WTC11 (cell line): ENCODE results near the gene CDH22. TPM values are rescaled to one million over a fixed set of nuclear protein-coding genes. Genes with fewer than 3 reads are reported as not detected.
A peak's percentile ranks its signal among the peaks of the same experiment; 100 is the strongest.

Experiments used
- ATAC-seq: fragments of 200-7000 bp; cut with Tn5 transposase; 2 replicates; pipeline ENCODE4 v1.10.0; 2021; ENCODE audit warnings: mild to moderate bottlenecking, moderate library complexity
- CTCF ChIA-PET: fragments of 300-600 bp; sonication (Branson Sonifier 250); formaldehyde crosslinking; loops from one replicate; lab custom pipeline; 2021; ENCODE audit warnings: antibody characterized with exemption; lab: Charles Lee
- POLR2A ChIA-PET: fragments of 350-600 bp; sonication (Branson Sonifier 250); formaldehyde crosslinking; loops from one replicate; lab custom pipeline; 2021; ENCODE audit warnings: antibody characterized with exemption; lab: Charles Lee
- DNase-seq: peaks from one replicate; pipeline ENCODE4 v3.0.0; 2021; ENCODE audit warnings: low spot score
- H3K27ac Mint-ChIP-seq: 2 replicates; pipeline ENCODE4 v1.8.0; 2021; ENCODE audit warnings: mixed read lengths
- H3K27me3 Mint-ChIP-seq: 2 replicates; pipeline ENCODE4 v1.8.0; 2021; ENCODE audit warnings: low read depth, mild to moderate bottlenecking, moderate library complexity, mixed read lengths
- H3K36me3 Mint-ChIP-seq: 2 replicates; pipeline ENCODE4 v1.8.0; 2021; ENCODE audit warnings: mixed read lengths
- H3K4me1 Mint-ChIP-seq: 2 replicates; pipeline ENCODE4 v1.8.0; 2022; ENCODE audit warnings: mixed read lengths
- H3K4me3 Mint-ChIP-seq: 2 replicates; pipeline ENCODE4 v1.8.0; 2021; ENCODE audit warnings: mild to moderate bottlenecking, moderate library complexity, mixed read lengths
- H3K9me3 Mint-ChIP-seq: 2 replicates; pipeline ENCODE4 v1.8.0; 2021; ENCODE audit warnings: mixed read lengths
- ATF3 ChIP-seq: sonication (generic); formaldehyde crosslinking; conservative IDR thresholded peaks from 2 replicates; pipeline ENCODE4 v1.8.1; 2022; ENCODE audit warnings: mild to moderate bottlenecking, missing genetic modification reagents
- E2F1 ChIP-seq: sonication (generic); formaldehyde crosslinking; IDR thresholded peaks from 2 replicates; pipeline ENCODE4 v1.8.0; 2022; ENCODE audit warnings: mild to moderate bottlenecking, missing genetic modification reagents
- FOXJ3 ChIP-seq: sonication (generic); formaldehyde crosslinking; IDR thresholded peaks from 2 replicates; pipeline ENCODE4 v1.9.0; 2021; ENCODE audit warnings: missing genetic modification reagents, mild to moderate bottlenecking, borderline replicate concordance
- FOXK1 ChIP-seq: sonication (generic); formaldehyde crosslinking; IDR thresholded peaks from 2 replicates; pipeline ENCODE4 v1.8.0; 2022; ENCODE audit warnings: mild to moderate bottlenecking, moderate library complexity, missing genetic modification reagents
- FOXP1 ChIP-seq: sonication (generic); formaldehyde crosslinking; IDR thresholded peaks from 2 replicates; pipeline ENCODE4 v1.8.0; 2022; ENCODE audit warnings: missing genetic modification reagents, mild to moderate bottlenecking, moderate library complexity, borderline replicate concordance
- GTF2I ChIP-seq: fragments of 250-450 bp; sonication (Bioruptor Pico); conservative IDR thresholded peaks from 2 replicates; pipeline ENCODE4 v1.4.0; 2021; ENCODE audit warnings: mild to moderate bottlenecking
- KAT7 ChIP-seq: sonication (generic); formaldehyde crosslinking; IDR thresholded peaks from 2 replicates; pipeline ENCODE4 v1.8.1; 2023; ENCODE audit warnings: missing genetic modification reagents, mild to moderate bottlenecking, borderline replicate concordance
- MXD4 ChIP-seq: fragments of 250-450 bp; sonication (Bioruptor Pico); IDR thresholded peaks from 2 replicates; pipeline ENCODE4 v1.8.0; 2021; ENCODE audit warnings: mild to moderate bottlenecking, moderate library complexity, borderline replicate concordance
- NFE2L1 ChIP-seq: sonication (generic); formaldehyde crosslinking; IDR thresholded peaks from 2 replicates; pipeline ENCODE4 v1.8.1; 2023; ENCODE audit warnings: missing genetic modification reagents
- PRRX2 ChIP-seq: fragments of 250-450 bp; sonication (Bioruptor Pico); IDR thresholded peaks from 2 replicates; pipeline ENCODE4 v1.8.0; 2021; ENCODE audit warnings: mild to moderate bottlenecking
- SOX15 ChIP-seq: fragments of 250-450 bp; sonication (Bioruptor Pico); IDR thresholded peaks from 2 replicates; pipeline ENCODE4 v1.9.0; 2021; ENCODE audit warnings: mild to moderate bottlenecking
- TEAD4 ChIP-seq: sonication (generic); formaldehyde crosslinking; IDR thresholded peaks from 2 replicates; pipeline ENCODE4 v1.8.0; 2022; ENCODE audit warnings: mild to moderate bottlenecking, missing genetic modification reagents
- TP53 ChIP-seq: sonication (generic); formaldehyde crosslinking; IDR thresholded peaks from 2 replicates; pipeline ENCODE4 v1.8.1; 2023; ENCODE audit warnings: mild to moderate bottlenecking, missing genetic modification reagents
- ZNF396 ChIP-seq: fragments of 250-450 bp; sonication (Bioruptor Pico); IDR thresholded peaks from 2 replicates; pipeline ENCODE4 v1.8.0; 2021; ENCODE audit warnings: mild to moderate bottlenecking, moderate library complexity, borderline replicate concordance
- ZNF416 ChIP-seq: fragments of 250-450 bp; sonication (Bioruptor Pico); IDR thresholded peaks from 2 replicates; pipeline ENCODE4 v1.9.0; 2021; ENCODE audit warnings: mild to moderate bottlenecking, inconsistent platforms
- total RNA-seq: library from RNA; stranded (reverse); gene quantifications from 3 replicates; pipeline ENCODE4 v1.2.3, GENCODE V29; 2021
- TF ChIP-seq, protein P1 (sequence below): sonication (generic); formaldehyde crosslinking; IDR thresholded peaks from 2 replicates; pipeline ENCODE4 v1.8.0; 2023; ENCODE audit warnings: missing genetic modification reagents, mild to moderate bottlenecking, borderline replicate concordance
- TF ChIP-seq, protein P2 (sequence below): sonication (generic); formaldehyde crosslinking; IDR thresholded peaks from 2 replicates; pipeline ENCODE4 v1.8.1; 2023; ENCODE audit warnings: mild to moderate bottlenecking, missing genetic modification reagents
- TF ChIP-seq, protein P3 (sequence below): sonication (generic); formaldehyde crosslinking; IDR thresholded peaks from 2 replicates; pipeline ENCODE4 v1.8.0; 2022; ENCODE audit warnings: mild to moderate bottlenecking, missing genetic modification reagents
- TF ChIP-seq, protein P4 (sequence below): sonication (generic); formaldehyde crosslinking; IDR thresholded peaks from 2 replicates; pipeline ENCODE4 v1.8.1; 2023; ENCODE audit warnings: mild to moderate bottlenecking, moderate library complexity, missing genetic modification reagents
- TF ChIP-seq, protein P5 (sequence below): sonication (generic); formaldehyde crosslinking; IDR thresholded peaks from 2 replicates; pipeline ENCODE4 v1.8.0; 2022; ENCODE audit warnings: mild to moderate bottlenecking, missing genetic modification reagents

The CDH22 gene
- total RNA-seq, 1 experiment from 2014 or later: 0.13 TPM

DNA sequence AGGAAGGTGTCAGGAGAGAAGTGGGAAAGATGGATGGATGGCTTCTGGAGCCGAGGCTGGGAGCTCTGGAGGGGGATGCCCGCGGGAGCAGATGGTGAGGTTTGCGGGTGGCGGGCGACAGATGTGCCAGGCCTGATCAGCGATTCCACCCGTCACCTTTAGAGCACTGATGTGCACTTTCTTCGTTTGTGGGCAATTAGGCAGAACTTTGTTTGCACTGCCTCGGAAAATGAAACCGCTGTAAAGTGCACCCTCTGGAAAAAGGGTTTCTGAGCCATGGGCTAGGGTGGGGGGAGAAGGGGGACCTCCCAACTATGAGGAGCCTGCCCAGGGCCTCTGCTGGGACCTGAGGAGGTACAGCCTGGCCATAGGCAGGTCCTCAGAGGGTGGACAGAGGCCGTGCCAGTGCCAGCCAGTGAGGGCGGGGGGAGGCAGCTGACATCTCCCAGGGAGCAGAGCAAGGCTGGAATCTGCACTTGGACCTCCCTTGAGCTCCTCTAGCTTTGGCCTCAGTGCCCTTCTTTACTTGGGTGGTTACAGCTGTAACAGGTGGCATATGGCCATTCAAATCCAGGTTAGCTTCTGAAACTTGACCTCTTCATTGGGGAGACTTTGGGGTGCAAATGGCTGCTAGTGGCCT lies 131.4 kb downstream of the CDH22 start (continued):
- TF ChIP-seq E2F1 (CRISPR knock-in tag) (no peak), PRRX2 (CRISPR knock-in tag) (no peak), ZNF416 (CRISPR knock-in tag) (no peak), KAT7 (CRISPR knock-in tag) (no peak), SOX15 (CRISPR knock-in tag) (no peak)
- TF ChIP-seq, protein P1, sequence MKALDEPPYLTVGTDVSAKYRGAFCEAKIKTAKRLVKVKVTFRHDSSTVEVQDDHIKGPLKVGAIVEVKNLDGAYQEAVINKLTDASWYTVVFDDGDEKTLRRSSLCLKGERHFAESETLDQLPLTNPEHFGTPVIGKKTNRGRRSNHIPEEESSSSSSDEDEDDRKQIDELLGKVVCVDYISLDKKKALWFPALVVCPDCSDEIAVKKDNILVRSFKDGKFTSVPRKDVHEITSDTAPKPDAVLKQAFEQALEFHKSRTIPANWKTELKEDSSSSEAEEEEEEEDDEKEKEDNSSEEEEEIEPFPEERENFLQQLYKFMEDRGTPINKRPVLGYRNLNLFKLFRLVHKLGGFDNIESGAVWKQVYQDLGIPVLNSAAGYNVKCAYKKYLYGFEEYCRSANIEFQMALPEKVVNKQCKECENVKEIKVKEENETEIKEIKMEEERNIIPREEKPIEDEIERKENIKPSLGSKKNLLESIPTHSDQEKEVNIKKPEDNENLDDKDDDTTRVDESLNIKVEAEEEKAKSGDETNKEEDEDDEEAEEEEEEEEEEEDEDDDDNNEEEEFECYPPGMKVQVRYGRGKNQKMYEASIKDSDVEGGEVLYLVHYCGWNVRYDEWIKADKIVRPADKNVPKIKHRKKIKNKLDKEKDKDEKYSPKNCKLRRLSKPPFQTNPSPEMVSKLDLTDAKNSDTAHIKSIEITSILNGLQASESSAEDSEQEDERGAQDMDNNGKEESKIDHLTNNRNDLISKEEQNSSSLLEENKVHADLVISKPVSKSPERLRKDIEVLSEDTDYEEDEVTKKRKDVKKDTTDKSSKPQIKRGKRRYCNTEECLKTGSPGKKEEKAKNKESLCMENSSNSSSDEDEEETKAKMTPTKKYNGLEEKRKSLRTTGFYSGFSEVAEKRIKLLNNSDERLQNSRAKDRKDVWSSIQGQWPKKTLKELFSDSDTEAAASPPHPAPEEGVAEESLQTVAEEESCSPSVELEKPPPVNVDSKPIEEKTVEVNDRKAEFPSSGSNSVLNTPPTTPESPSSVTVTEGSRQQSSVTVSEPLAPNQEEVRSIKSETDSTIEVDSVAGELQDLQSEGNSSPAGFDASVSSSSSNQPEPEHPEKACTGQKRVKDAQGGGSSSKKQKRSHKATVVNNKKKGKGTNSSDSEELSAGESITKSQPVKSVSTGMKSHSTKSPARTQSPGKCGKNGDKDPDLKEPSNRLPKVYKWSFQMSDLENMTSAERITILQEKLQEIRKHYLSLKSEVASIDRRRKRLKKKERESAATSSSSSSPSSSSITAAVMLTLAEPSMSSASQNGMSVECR (CRISPR knock-in tag): no peak
- TF ChIP-seq, protein P2, sequence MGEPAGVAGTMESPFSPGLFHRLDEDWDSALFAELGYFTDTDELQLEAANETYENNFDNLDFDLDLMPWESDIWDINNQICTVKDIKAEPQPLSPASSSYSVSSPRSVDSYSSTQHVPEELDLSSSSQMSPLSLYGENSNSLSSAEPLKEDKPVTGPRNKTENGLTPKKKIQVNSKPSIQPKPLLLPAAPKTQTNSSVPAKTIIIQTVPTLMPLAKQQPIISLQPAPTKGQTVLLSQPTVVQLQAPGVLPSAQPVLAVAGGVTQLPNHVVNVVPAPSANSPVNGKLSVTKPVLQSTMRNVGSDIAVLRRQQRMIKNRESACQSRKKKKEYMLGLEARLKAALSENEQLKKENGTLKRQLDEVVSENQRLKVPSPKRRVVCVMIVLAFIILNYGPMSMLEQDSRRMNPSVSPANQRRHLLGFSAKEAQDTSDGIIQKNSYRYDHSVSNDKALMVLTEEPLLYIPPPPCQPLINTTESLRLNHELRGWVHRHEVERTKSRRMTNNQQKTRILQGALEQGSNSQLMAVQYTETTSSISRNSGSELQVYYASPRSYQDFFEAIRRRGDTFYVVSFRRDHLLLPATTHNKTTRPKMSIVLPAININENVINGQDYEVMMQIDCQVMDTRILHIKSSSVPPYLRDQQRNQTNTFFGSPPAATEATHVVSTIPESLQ (CRISPR knock-in tag): no peak
- TF ChIP-seq, protein P3, sequence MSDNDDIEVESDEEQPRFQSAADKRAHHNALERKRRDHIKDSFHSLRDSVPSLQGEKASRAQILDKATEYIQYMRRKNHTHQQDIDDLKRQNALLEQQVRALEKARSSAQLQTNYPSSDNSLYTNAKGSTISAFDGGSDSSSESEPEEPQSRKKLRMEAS: no peak

- ChIA-PET POLR2A (interaction anchor here (1.4 kb wide), 1 partner anchor 24 kb away, joined by 4 read pairs; no protein-coding TSS in a partner anchor), CTCF (interaction anchor here (0.7 to 6.9 kb wide), 27 partner anchors 9 to 189 kb away, joined by 3 to 72 read pairs (median 6); no protein-coding TSS in a partner anchor)
- peak overlapping the region; percentile 62 for H3K4me3 Mint-ChIP-seq
- DNase-seq (no peak), ATAC-seq (no peak)
- no peak overlapping the region for H3K27ac Mint-ChIP-seq
- H3K27me3 Mint-ChIP-seq: peaks cover 54% of the 10 kb centered on the region
- no peaks in the 10 kb centered on the region for H3K9me3 Mint-ChIP-seq
- H3K4me1 Mint-ChIP-seq: no peaks in the 10 kb centered on the region
- no peaks in the 10 kb centered on the region for H3K36me3 Mint-ChIP-seq
- TF ChIP-seq ZNF396 (CRISPR knock-in tag) (no peak), GTF2I (peak; percentile 93)
These were observed 133.2 kb downstream of the CDH22 start for GRCh38 chr20:46175127-46175494.

DNA sequence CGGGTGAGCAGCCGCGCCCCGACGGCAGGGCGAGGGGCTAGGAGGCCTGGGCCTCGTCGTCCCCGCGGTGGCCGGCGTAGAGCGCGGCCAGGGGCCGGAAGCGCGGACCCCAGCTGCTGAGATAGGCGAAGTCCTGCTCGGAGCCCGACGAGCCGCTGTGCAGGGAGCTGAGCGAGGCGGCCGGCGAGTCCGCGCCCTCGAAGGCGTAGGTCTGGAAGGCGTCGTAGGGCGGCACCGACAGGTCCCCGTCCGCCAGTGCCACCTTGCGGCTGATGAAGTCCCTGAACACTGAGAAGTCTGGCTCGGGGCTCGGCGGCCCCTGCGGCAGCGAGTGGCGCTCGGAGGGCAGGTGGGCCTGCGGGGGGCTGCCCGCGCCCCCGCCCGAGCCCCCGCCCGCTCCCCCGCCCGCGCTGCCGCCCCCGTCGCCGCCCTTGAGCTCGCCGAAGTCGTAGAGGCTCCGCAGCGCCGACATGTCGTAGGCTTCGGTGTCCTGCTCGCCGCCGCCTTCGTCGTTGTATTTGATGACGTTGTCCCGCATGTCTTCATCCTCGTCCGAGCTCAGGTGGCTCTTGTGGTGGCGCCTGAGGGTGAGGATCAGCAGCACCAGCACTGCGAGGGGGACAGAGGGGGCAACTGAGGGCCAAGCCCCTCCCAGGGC lies 133.7 kb downstream of the CDH22 start:
- ATAC-seq (peak; percentile 97), DNase-seq (peak; percentile 93)
- Mint-ChIP-seq H3K4me3 (peak overlapping the region; percentile 62), H3K36me3 (no peaks in the 10 kb centered on the region), H3K27ac (no peak overlapping the region), H3K4me1 (no peaks in the 10 kb centered on the region), H3K27me3 (peaks cover 54% of the 10 kb centered on the region), H3K9me3 (no peaks in the 10 kb centered on the region)
- CTCF ChIA-PET: interaction anchor here (0.6 to 6.9 kb wide), 35 partner anchors 8 to 189 kb away, joined by 3 to 72 read pairs (median 5); no protein-coding TSS in a partner anchor
- POLR2A ChIA-PET: interaction anchor here (1.4 kb wide), 1 partner anchor 25 kb away, joined by 4 read pairs; no protein-coding TSS in a partner anchor
- TF ChIP-seq FOXP1 (CRISPR knock-in tag): no peak
- TF ChIP-seq FOXK1 (CRISPR knock-in tag): 0 out of 2 replicates have a peak, but pooled peaks have one; percentile 46
- no peak for TF ChIP-seq TEAD4 (CRISPR knock-in tag)
- no peak for TF ChIP-seq MXD4 (CRISPR knock-in tag)
- TF ChIP-seq ATF3: no peak
- TF ChIP-seq, protein P4, sequence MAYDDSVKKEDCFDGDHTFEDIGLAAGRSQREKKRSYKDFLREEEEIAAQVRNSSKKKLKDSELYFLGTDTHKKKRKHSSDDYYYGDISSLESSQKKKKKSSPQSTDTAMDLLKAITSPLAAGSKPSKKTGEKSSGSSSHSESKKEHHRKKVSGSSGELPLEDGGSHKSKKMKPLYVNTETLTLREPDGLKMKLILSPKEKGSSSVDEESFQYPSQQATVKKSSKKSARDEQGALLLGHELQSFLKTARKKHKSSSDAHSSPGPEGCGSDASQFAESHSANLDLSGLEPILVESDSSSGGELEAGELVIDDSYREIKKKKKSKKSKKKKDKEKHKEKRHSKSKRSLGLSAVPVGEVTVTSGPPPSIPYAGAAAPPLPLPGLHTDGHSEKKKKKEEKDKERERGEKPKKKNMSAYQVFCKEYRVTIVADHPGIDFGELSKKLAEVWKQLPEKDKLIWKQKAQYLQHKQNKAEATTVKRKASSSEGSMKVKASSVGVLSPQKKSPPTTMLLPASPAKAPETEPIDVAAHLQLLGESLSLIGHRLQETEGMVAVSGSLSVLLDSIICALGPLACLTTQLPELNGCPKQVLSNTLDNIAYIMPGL (CRISPR knock-in tag): peak; percentile 67; the same call in 1 of the 2 replicates
- TF ChIP-seq, protein P5, sequence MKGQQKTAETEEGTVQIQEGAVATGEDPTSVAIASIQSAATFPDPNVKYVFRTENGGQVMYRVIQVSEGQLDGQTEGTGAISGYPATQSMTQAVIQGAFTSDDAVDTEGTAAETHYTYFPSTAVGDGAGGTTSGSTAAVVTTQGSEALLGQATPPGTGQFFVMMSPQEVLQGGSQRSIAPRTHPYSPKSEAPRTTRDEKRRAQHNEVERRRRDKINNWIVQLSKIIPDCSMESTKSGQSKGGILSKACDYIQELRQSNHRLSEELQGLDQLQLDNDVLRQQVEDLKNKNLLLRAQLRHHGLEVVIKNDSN (CRISPR knock-in tag): peak; percentile 14; the same call in 1 of the 2 replicates
- TF ChIP-seq FOXJ3 (CRISPR knock-in tag): no peak
- 0 out of 2 replicates have a peak, but pooled peaks have one; percentile 2 for TF ChIP-seq TP53
- TF ChIP-seq NFE2L1 (CRISPR knock-in tag): no peak
- TF ChIP-seq PRRX2 (CRISPR knock-in tag): no peak
